Activated CD4-positive, alpha-beta memory T cell treated with anti-CD3 and anti-CD28 coated beads, Interleukin-2, amount 10 ng/mL, durations not matched to agents 7 days and 5 days (primary cell): ENCODE measurements around the gene ADAMTS9. TPM values are rescaled to one million over a fixed set of nuclear protein-coding genes. Genes with fewer than 3 reads are reported as not detected.
A peak's percentile ranks its signal among the peaks of the same experiment; 100 is the strongest.

Experiments
- CTCF ChIA-PET: fragments of 350-600 bp; sonication (Branson Sonifier 250); formaldehyde crosslinking; loops from one replicate; lab custom pipeline; 2021; ENCODE audit warnings: antibody characterized with exemption, inconsistent platforms; lab: Charles Lee
- POLR2A ChIA-PET: fragments of 350-600 bp; sonication (Branson Sonifier 250); formaldehyde crosslinking; loops from one replicate; lab custom pipeline; 2021; ENCODE audit warnings: antibody characterized with exemption; lab: Charles Lee
- DNase-seq: peaks from one replicate; pipeline ENCODE4 v3.0.0-alpha.2; 2020
- H3K27ac Mint-ChIP-seq: one replicate; pipeline ENCODE4 v1.8.0; 2021; ENCODE audit warnings: mild to moderate bottlenecking, mixed read lengths
- H3K27me3 Mint-ChIP-seq: one replicate; pipeline ENCODE4 v1.8.0; 2021; ENCODE audit warnings: mixed read lengths
- H3K36me3 Mint-ChIP-seq: one replicate; pipeline ENCODE4 v1.8.0; 2021; ENCODE audit warnings: low read depth, mixed read lengths
- H3K4me1 Mint-ChIP-seq: one replicate; pipeline ENCODE4 v1.8.0; 2021; ENCODE audit warnings: mixed read lengths
- H3K4me3 Mint-ChIP-seq: one replicate; pipeline ENCODE4 v1.8.0; 2021; ENCODE audit warnings: mild to moderate bottlenecking, mixed read lengths
- H3K9me3 Mint-ChIP-seq: one replicate; pipeline ENCODE4 v1.8.0; 2021; ENCODE audit warnings: mixed read lengths
- total RNA-seq, 2 experiments: library from RNA; stranded (reverse); gene quantifications; one replicate each; pipeline ENCODE4 v1.2.3, GENCODE V29; 2021

Gene ADAMTS9
- total RNA-seq, 2 experiments from 2014 or later = not detected

GRCh38 chr3:64488939-64489338 lies 198.9 kb downstream of the ADAMTS9 start:
- ChIA-PET CTCF (interaction anchor here (1.4 kb wide), 1 partner anchor 458 kb away, joined by 4 read pairs; no protein-coding TSS in a partner anchor), POLR2A (no interaction called here)
- no peaks in the 10 kb centered on the region for H3K36me3 Mint-ChIP-seq
- H3K27me3 Mint-ChIP-seq = peaks cover 50% of the 10 kb centered on the region
- no peak for DNase-seq
- no peaks in the 10 kb centered on the region for H3K9me3 Mint-ChIP-seq
- H3K27ac Mint-ChIP-seq = no peak overlapping the region
- H3K4me3 Mint-ChIP-seq = no peak overlapping the region
- peaks cover 6% of the 10 kb centered on the region for H3K4me1 Mint-ChIP-seq

DNA sequence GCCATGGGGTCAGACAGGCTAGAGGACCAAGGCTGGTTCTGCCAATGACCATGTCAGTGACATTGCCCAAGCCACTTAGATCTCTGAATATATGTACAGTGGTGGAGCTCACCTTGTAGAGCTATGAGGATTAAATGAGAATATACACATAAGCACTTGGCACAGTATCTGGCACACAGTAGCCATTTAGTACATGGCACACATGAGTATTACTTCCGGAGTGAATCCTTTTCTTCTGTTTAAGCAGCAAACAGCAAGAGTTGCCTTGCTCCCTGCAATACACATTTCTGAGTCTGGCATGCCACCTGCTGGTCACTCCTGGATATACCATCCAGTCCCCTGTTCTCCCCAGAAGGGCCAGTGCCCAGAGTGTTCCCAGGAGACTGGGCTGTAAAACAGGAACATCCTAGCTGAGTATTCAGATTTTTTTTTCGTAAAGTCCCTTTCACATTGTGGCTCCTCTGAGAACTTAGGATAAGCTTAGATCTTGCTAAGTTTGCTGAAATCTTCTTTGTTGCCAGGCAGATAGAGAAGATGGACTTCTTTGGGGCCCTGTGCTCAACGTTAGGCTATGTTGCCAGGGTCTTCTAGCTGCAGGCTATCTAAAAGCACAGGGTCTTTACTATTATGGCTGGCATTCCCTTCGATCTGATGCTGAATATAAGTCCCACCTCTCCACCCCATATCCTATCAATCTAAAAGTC lies 203.4 kb downstream of the ADAMTS9 start:
- DNase-seq = peak; percentile 69
- no peaks in the 10 kb centered on the region for H3K9me3 Mint-ChIP-seq
- ChIA-PET POLR2A (no interaction called here), CTCF (interaction anchor here (0.6 to 3.0 kb wide), 8 partner anchors 10 to 1135 kb away, joined by 3 to 28 read pairs (median 7); partner anchors contain the start of gene PSMD6)
- H3K36me3 Mint-ChIP-seq = no peaks in the 10 kb centered on the region
- H3K27me3 Mint-ChIP-seq = peaks cover 14% of the 10 kb centered on the region
- no peak overlapping the region for H3K4me3 Mint-ChIP-seq
- H3K27ac Mint-ChIP-seq = no peak overlapping the region
- H3K4me1 Mint-ChIP-seq = peaks cover 6% of the 10 kb centered on the region

DNA sequence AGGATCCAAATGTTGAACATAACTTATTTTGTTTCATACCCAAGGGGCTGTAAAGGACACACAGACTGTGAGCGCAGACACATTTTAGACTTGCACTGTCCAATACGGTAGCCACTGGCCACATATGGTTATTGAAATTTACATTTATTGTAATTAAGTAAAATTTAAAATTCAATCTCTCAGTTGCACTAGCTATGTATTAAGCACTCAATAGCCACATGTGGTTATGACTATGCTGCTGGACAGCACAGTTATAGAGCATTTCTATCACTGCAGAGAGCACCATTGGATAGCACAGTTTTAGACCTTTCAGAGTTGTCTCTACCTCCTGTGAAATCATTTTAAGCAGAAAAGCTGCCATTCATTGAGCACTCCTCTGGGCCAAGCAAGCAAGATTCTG lies 204.3 kb downstream of the ADAMTS9 start:
- DNase-seq = no peak
- H3K9me3 Mint-ChIP-seq = no peaks in the 10 kb centered on the region
- POLR2A ChIA-PET = no interaction called here
- CTCF ChIA-PET = interaction anchor here (1.1 to 3.0 kb wide), 5 partner anchors 10 to 460 kb away, joined by 3 to 28 read pairs (median 8); partner anchors contain the start of gene PSMD6
- no peaks in the 10 kb centered on the region for H3K36me3 Mint-ChIP-seq
- H3K27me3 Mint-ChIP-seq = peaks cover 8% of the 10 kb centered on the region
- H3K4me1 Mint-ChIP-seq = peaks cover 6% of the 10 kb centered on the region
- H3K4me3 Mint-ChIP-seq = no peak overlapping the region
- no peak overlapping the region for H3K27ac Mint-ChIP-seq

DNA sequence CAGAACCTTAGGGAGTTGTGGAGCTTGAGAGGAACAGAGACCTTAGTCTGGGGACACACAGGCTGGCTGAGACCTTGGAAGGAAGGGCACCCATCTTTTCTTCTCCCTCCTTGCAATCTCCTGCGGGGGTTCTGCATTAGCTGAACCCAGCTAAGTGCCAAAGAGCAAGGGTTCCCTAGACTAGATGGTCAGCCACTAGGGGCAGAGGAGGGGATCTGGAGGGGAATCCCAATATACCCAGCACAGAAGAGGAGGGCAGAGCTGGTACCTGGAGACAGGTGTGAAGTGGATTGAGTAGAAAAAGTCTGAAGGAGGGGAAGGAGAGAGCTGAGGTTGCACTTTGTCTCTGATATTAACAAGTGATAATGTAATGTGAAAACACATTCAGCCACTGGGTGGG lies 212.8 kb downstream of the ADAMTS9 start:
- peaks cover 10% of the 10 kb centered on the region for H3K27me3 Mint-ChIP-seq
- no peaks in the 10 kb centered on the region for H3K4me1 Mint-ChIP-seq
- H3K4me3 Mint-ChIP-seq = no peak overlapping the region
- H3K27ac Mint-ChIP-seq = no peak overlapping the region
- DNase-seq = no peak
- H3K9me3 Mint-ChIP-seq = no peaks in the 10 kb centered on the region
- ChIA-PET POLR2A (no interaction called here), CTCF (interaction anchor here (1.2 kb wide), 1 partner anchor 12 kb away, joined by 3 read pairs; no protein-coding TSS in a partner anchor)
- no peaks in the 10 kb centered on the region for H3K36me3 Mint-ChIP-seq

- H3K9me3 Mint-ChIP-seq = no peaks in the 10 kb centered on the region
- DNase-seq = no peak
- no peak overlapping the region for H3K4me3 Mint-ChIP-seq
- no peaks in the 10 kb centered on the region for H3K4me1 Mint-ChIP-seq
- H3K36me3 Mint-ChIP-seq = no peaks in the 10 kb centered on the region
- ChIA-PET CTCF (interaction anchor here (1.2 to 1.4 kb wide), 2 partner anchors 9 to 10 kb away, joined by 3 to 6 read pairs; no protein-coding TSS in a partner anchor), POLR2A (no interaction called here)
- H3K27me3 Mint-ChIP-seq = peaks cover 10% of the 10 kb centered on the region
- no peak overlapping the region for H3K27ac Mint-ChIP-seq
These were observed 214.3 kb downstream of the ADAMTS9 start for GRCh38 chr3:64473466-64473865.

GRCh38 chr3:64470436-64470835 lies 217.4 kb downstream of the ADAMTS9 start:
- H3K27ac Mint-ChIP-seq = no peak overlapping the region
- no peaks in the 10 kb centered on the region for H3K9me3 Mint-ChIP-seq
- H3K4me1 Mint-ChIP-seq = no peaks in the 10 kb centered on the region
- DNase-seq = no peak
- no peaks in the 10 kb centered on the region for H3K36me3 Mint-ChIP-seq
- POLR2A ChIA-PET = no interaction called here
- peaks cover 11% of the 10 kb centered on the region for H3K27me3 Mint-ChIP-seq
- no peak overlapping the region for H3K4me3 Mint-ChIP-seq
- CTCF ChIA-PET = no interaction called here

GRCh38 chr3:64467255-64467944 lies 220.4 kb downstream of the ADAMTS9 start:
- Mint-ChIP-seq H3K4me3 (no peak overlapping the region), H3K4me1 (peaks cover under 1% of the 10 kb centered on the region), H3K36me3 (no peaks in the 10 kb centered on the region), H3K27ac (no peak overlapping the region), H3K9me3 (no peaks in the 10 kb centered on the region), H3K27me3 (peaks cover 8% of the 10 kb centered on the region)
- CTCF ChIA-PET = no interaction called here
- POLR2A ChIA-PET = no interaction called here
- DNase-seq = no peak
